ENCODE measurements around the gene DUSP5. TPM values are rescaled to one million over a fixed set of nuclear protein-coding genes. Genes with fewer than 3 reads are reported as not detected.
"Not testable (repeated sequence)": the region's sequence is repeated elsewhere in the genome, so short reads cannot be mapped to it uniquely, and the experiment has no call there.

The DUSP5 gene
- total and polyA plus RNA-seq, 8 donors, result 0.58 to 23.2 (median 10.6) TPM

DNA sequence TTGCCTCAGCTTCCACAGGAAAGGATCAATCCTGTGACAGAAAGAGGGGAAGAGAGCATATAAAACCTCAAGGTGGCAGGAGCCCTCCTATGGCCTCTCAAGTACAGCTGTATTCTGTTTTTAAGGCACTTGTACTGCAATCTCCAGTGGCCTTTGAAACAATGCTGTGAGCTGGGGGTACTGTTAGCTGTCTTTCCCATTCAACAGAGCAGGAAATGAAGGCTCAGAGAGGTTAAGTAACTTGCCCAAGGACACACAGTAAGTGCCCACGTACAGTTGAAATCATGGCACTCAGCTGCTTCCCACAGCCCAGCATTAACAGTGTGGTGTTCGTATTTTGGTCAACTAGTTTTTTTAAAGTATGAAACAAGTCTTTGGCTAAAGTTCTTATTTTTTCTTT, 34.0 kb downstream of the DUSP5 start:
- no peak for DNase-seq
- H3K27me3 ChIP-seq, result peaks cover 0 to 56% (median 13%) of the 10 kb centered on the region in 3 donors
- TF ChIP-seq POLR2AphosphoS5 (IDR thresholded peaks at IDR 0.05), result no peak
- TF ChIP-seq, protein P1, sequence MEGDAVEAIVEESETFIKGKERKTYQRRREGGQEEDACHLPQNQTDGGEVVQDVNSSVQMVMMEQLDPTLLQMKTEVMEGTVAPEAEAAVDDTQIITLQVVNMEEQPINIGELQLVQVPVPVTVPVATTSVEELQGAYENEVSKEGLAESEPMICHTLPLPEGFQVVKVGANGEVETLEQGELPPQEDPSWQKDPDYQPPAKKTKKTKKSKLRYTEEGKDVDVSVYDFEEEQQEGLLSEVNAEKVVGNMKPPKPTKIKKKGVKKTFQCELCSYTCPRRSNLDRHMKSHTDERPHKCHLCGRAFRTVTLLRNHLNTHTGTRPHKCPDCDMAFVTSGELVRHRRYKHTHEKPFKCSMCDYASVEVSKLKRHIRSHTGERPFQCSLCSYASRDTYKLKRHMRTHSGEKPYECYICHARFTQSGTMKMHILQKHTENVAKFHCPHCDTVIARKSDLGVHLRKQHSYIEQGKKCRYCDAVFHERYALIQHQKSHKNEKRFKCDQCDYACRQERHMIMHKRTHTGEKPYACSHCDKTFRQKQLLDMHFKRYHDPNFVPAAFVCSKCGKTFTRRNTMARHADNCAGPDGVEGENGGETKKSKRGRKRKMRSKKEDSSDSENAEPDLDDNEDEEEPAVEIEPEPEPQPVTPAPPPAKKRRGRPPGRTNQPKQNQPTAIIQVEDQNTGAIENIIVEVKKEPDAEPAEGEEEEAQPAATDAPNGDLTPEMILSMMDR (IDR thresholded peaks at IDR 0.05), result no peak
- no peak for TF ChIP-seq EP300 (IDR thresholded peaks at IDR 0.05)
- TF ChIP-seq POLR2A (IDR thresholded peaks at IDR 0.05), result no peak
- no peak overlapping the region for H3K27ac ChIP-seq
- peaks cover 3 to 27% (median 7%) of the 10 kb centered on the region in 4 donors for H3K4me1 ChIP-seq
- intact Hi-C loops (cut with DNase I; ENCODE audit: low total_unique reads), result no loop called here
- H3K36me3 ChIP-seq, result no peaks in the 10 kb centered on the region
- no peaks in the 10 kb centered on the region for H3K9me3 ChIP-seq
- no peak overlapping the region for H3K4me3 ChIP-seq
- 84 to 96% (median 91%) methylated on average over 2 of the region's 2 CpGs for WGBS, 5 donors

- 87 to 96% (median 90%) methylated on average over 4 of the region's 4 CpGs for WGBS, 5 donors
- peaks cover 3 to 27% (median 7%) of the 10 kb centered on the region in 4 donors for H3K4me1 ChIP-seq
- H3K27me3 ChIP-seq, result peaks cover 0 to 51% (median 13%) of the 10 kb centered on the region in 3 donors
- DNase-seq; H3K4me3 ChIP-seq; H3K27ac ChIP-seq; intact Hi-C loops (cut with DNase I; ENCODE audit: low total_unique reads); H3K9me3 ChIP-seq; H3K36me3 ChIP-seq: not testable (repeated sequence)
These were observed 34.9 kb downstream of the DUSP5 start for GRCh38 chr10:110532628-110533027.

GRCh38 chr10:110533149-110533548, 35.4 kb downstream of the DUSP5 start:
- peaks cover 0 to 48% (median 13%) of the 10 kb centered on the region in 3 donors for H3K27me3 ChIP-seq
- H3K27ac ChIP-seq, result no peak overlapping the region
- H3K4me1 ChIP-seq, result peaks cover 3 to 27% (median 7%) of the 10 kb centered on the region in 4 donors
- no peak overlapping the region for H3K4me3 ChIP-seq
- H3K9me3 ChIP-seq, result no peaks in the 10 kb centered on the region
- H3K36me3 ChIP-seq, result no peaks in the 10 kb centered on the region
- intact Hi-C loops (cut with DNase I; ENCODE audit: low total_unique reads), result no loop called here
- TF ChIP-seq, protein P1 (IDR thresholded peaks at IDR 0.05), result no peak
- TF ChIP-seq POLR2A (IDR thresholded peaks at IDR 0.05) (no peak), POLR2AphosphoS5 (IDR thresholded peaks at IDR 0.05) (no peak), EP300 (IDR thresholded peaks at IDR 0.05) (no peak)
- DNase-seq, result no peak
- WGBS, 5 donors, result 29 to 39% (median 32%) methylated on average over 3 of the region's 3 CpGs

DNA sequence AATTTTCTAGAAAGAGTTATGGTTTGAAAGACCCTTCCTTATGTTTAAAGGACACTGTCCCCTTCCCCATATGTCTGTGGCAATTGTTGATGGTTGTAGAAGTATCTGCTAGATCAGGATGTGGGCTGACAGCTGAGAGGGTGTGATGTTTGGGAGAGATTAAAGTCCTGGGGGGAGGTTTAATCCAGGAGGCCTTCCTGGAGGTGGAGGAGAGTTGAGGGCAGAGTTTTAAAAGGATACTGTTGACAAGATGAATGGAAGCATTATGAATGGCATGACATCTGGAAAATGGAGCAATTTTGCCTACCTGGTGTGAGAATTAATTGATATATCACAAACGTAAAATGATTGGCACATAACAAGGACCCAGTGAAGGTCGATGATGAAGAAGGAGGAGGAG, 36.9 kb downstream of the DUSP5 start:
- Histone ChIP-seq H3K27ac (no peak overlapping the region), H3K4me1 (peaks cover 3 to 26% (median 7%) of the 10 kb centered on the region in 4 donors), H3K27me3 (peaks cover 0 to 43% (median 12%) of the 10 kb centered on the region in 3 donors), H3K4me3 (no peak overlapping the region), H3K36me3 (no peaks in the 10 kb centered on the region), H3K9me3 (no peaks in the 10 kb centered on the region)
- intact Hi-C loops (cut with DNase I; ENCODE audit: low total_unique reads), result no loop called here
- 76 to 83% (median 81%) methylated on average over 2 of the region's 2 CpGs for WGBS, 5 donors
- DNase-seq, result no peak
- TF ChIP-seq POLR2A (IDR thresholded peaks at IDR 0.05) (no peak), POLR2AphosphoS5 (IDR thresholded peaks at IDR 0.05) (no peak), EP300 (IDR thresholded peaks at IDR 0.05) (no peak)
- TF ChIP-seq, protein P1 (IDR thresholded peaks at IDR 0.05), result no peak

Measured in stomach (tissue), 9 donors.